Caco-2 (cell line): ENCODE measurements around the gene FNBP1. TPM values are rescaled to one million over a fixed set of nuclear protein-coding genes. Genes with fewer than 3 reads are reported as not detected.

ENCODE experiments used
- BruUV-seq: library from RNA; stranded (reverse); fragments of 400-500 nt; replicated peaks from 2 replicates; lab custom pipeline; 2021; lab: Mats Ljungman, UMichigan
- CTCF ChIA-PET: fragments of 300-600 bp; sonication (Branson Sonifier 250); formaldehyde crosslinking; loops from one replicate; lab custom pipeline; 2022; ENCODE audit warnings: antibody characterized with exemption; lab: Charles Lee
- POLR2A ChIA-PET: fragments of 300-600 bp; sonication (Branson Sonifier 250); formaldehyde crosslinking; loops from one replicate; lab custom pipeline; 2022; ENCODE audit warnings: antibody characterized with exemption; lab: Charles Lee
- DNase-seq, 2 experiments: peaks; one replicate each; pipeline versions ENCODE4 v3.0.0 to v3.0.0-alpha.2; 2020 to 2022
- H3K27me3 ChIP-seq: replicated peaks from 2 replicates; pipeline ENCODE4 v1.6.0; 2011; ENCODE audit warnings: low read length; ENCODE audit not compliant: control insufficient read depth, insufficient read depth
- H3K36me3 ChIP-seq: 2 replicates; pipeline ENCODE4 v1.5.1; 2011; ENCODE audit warnings: low read length; ENCODE audit not compliant: control insufficient read depth, insufficient read depth
- H3K4me1 ChIP-seq: fragments of 250-450 bp; sonication (Bioruptor Pico); 2 replicates; pipeline ENCODE4 v1.5.1; 2020; ENCODE audit warnings: mild to moderate bottlenecking
- H3K4me3 ChIP-seq: 2 replicates; pipeline ENCODE4 v1.5.1; 2011; ENCODE audit warnings: low read depth, mild to moderate bottlenecking, control low read depth, low read length
- H3K9me3 ChIP-seq: fragments of 250-450 bp; sonication (Bioruptor Pico); 2 replicates; pipeline ENCODE4 v1.5.1; 2020; ENCODE audit warnings: mild to moderate bottlenecking, moderate library complexity
- H3K27ac Mint-ChIP-seq: one replicate; pipeline ENCODE4 v1.8.0; 2022; ENCODE audit warnings: mixed read lengths; ENCODE audit not compliant: unreplicated experiment
- H3K27me3 Mint-ChIP-seq: one replicate; pipeline ENCODE4 v1.8.0; 2022; ENCODE audit warnings: mixed read lengths; ENCODE audit not compliant: insufficient read depth, unreplicated experiment
- H3K36me3 Mint-ChIP-seq: one replicate; pipeline ENCODE4 v1.8.0; 2022; ENCODE audit warnings: mild to moderate bottlenecking, mixed read lengths; ENCODE audit not compliant: insufficient read depth, unreplicated experiment
- H3K4me1 Mint-ChIP-seq: one replicate; pipeline ENCODE4 v1.8.0; 2022; ENCODE audit warnings: low read depth, mixed read lengths; ENCODE audit not compliant: unreplicated experiment
- H3K4me3 Mint-ChIP-seq: one replicate; pipeline ENCODE4 v1.8.0; 2022; ENCODE audit warnings: mild to moderate bottlenecking, moderate library complexity, mixed read lengths; ENCODE audit not compliant: unreplicated experiment
- H3K9me3 Mint-ChIP-seq: one replicate; pipeline ENCODE4 v1.8.0; 2022; ENCODE audit warnings: mixed read lengths; ENCODE audit not compliant: unreplicated experiment
- intact Hi-C: fragments of 100-400 bp; cut with micrococcal nuclease; formaldehyde crosslinking; loops from one replicate; pipeline ENCODE4 v1.10.0; 2022; ENCODE audit not compliant: unreplicated experiment
- total RNA-seq: library from RNA; stranded (reverse); gene quantifications from 2 replicates; pipeline ENCODE4 v1.2.3, GENCODE V29; 2022
- TF ChIP-seq, protein P1 (sequence below), 2 experiments: fragments of 200-600 bp in 1 of 2; IDR thresholded peaks; 1 replicate in 1 of 2; 2 replicates in 1 of 2; pipeline versions ENCODE4 v1.5.1 to v1.8.0; 2011 to 2022; ENCODE audit warnings: antibody characterized with exemption in 1 of 2, control low read depth in 1 of 2, inconsistent platforms in 1 of 2, low read depth in 1 of 2, low read length in 1 of 2, mild to moderate bottlenecking in 1 of 2, moderate library complexity in 1 of 2; ENCODE audit not compliant: insufficient read depth in 1 of 2, severe bottlenecking in 1 of 2, unreplicated experiment in 1 of 2

Gene FNBP1
- total RNA-seq, 1 experiment from 2014 or later, result 33.2 TPM

DNA sequence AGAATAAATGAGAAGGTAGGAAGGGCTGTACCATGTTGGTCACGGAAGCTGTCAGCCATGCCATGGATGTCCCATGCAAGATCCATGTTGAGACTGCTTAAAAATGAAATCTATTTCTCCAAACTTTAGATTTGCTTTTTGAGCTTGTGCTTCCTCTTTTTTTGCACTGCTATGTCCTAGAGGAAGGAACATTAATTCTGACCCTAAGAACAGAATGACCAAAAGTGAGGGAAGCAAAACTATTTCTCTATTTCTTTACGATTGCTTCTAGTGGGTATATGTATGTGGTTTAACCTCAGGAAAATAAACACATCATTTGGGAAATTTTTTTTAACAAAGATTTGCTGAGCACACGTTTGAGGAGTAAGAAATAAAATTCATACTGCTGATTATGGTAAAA is 123.1 kb downstream of the FNBP1 start:
- TF ChIP-seq, protein P1, sequence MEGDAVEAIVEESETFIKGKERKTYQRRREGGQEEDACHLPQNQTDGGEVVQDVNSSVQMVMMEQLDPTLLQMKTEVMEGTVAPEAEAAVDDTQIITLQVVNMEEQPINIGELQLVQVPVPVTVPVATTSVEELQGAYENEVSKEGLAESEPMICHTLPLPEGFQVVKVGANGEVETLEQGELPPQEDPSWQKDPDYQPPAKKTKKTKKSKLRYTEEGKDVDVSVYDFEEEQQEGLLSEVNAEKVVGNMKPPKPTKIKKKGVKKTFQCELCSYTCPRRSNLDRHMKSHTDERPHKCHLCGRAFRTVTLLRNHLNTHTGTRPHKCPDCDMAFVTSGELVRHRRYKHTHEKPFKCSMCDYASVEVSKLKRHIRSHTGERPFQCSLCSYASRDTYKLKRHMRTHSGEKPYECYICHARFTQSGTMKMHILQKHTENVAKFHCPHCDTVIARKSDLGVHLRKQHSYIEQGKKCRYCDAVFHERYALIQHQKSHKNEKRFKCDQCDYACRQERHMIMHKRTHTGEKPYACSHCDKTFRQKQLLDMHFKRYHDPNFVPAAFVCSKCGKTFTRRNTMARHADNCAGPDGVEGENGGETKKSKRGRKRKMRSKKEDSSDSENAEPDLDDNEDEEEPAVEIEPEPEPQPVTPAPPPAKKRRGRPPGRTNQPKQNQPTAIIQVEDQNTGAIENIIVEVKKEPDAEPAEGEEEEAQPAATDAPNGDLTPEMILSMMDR (IDR thresholded peaks at IDR 0.05; ENCODE audit: insufficient read depth in 1 of 2, low read depth in 1 of 2, low read length in 1 of 2, severe bottlenecking in 1 of 2, unreplicated experiment in 1 of 2), result no peak
- no peaks in the 10 kb centered on the region for H3K4me1 Mint-ChIP-seq
- H3K27ac Mint-ChIP-seq, result no peak overlapping the region
- Histone ChIP-seq H3K27me3 (no peaks in the 10 kb centered on the region), H3K4me1 (no peaks in the 10 kb centered on the region), H3K36me3 (no peaks in the 10 kb centered on the region; the same call in 1 of the 2 replicates), H3K4me3 (no peak overlapping the region), H3K9me3 (no peaks in the 10 kb centered on the region)
- H3K36me3 Mint-ChIP-seq, result peaks cover 23% of the 10 kb centered on the region
- ChIA-PET POLR2A (no interaction called here), CTCF (no interaction called here)
- intact Hi-C loops, result no loop called here
- DNase-seq, result no peak
- no peaks in the 10 kb centered on the region for H3K9me3 Mint-ChIP-seq
- no peak overlapping the region for H3K4me3 Mint-ChIP-seq
- BruUV-seq, result no TSS peak
- no peaks in the 10 kb centered on the region for H3K27me3 Mint-ChIP-seq

DNA sequence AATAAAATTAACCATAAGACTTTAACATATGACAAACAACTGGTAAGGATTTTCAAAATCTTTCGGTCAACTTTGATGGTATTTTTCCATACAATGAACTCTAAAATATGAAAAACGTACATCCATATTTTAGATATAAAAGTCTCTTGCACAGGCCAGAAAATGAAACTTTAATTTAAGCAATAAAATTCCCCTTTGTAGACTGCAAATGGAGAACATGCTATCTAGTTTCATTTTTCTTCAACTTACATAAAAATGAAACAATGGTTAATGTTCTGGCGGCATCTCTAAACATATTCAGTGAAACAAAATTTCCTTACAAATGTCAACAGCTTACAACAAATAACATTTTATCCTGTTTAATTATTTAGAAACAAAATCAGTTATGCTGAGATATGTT is 123.7 kb downstream of the FNBP1 start:
- Mint-ChIP-seq H3K4me3 (no peak overlapping the region), H3K4me1 (no peaks in the 10 kb centered on the region), H3K27ac (no peak overlapping the region), H3K36me3 (peaks cover 18% of the 10 kb centered on the region), H3K9me3 (no peaks in the 10 kb centered on the region), H3K27me3 (no peaks in the 10 kb centered on the region)
- Histone ChIP-seq H3K9me3 (no peaks in the 10 kb centered on the region), H3K4me3 (no peak overlapping the region), H3K27me3 (no peaks in the 10 kb centered on the region), H3K36me3 (no peaks in the 10 kb centered on the region; the same call in 1 of the 2 replicates), H3K4me1 (no peaks in the 10 kb centered on the region)
- no peak for DNase-seq
- POLR2A ChIA-PET, result no interaction called here
- TF ChIP-seq, protein P1 (IDR thresholded peaks at IDR 0.05; ENCODE audit: insufficient read depth in 1 of 2, low read depth in 1 of 2, low read length in 1 of 2, severe bottlenecking in 1 of 2, unreplicated experiment in 1 of 2), result no peak
- intact Hi-C loops, result no loop called here
- BruUV-seq, result no TSS peak
- CTCF ChIA-PET, result no interaction called here

DNA sequence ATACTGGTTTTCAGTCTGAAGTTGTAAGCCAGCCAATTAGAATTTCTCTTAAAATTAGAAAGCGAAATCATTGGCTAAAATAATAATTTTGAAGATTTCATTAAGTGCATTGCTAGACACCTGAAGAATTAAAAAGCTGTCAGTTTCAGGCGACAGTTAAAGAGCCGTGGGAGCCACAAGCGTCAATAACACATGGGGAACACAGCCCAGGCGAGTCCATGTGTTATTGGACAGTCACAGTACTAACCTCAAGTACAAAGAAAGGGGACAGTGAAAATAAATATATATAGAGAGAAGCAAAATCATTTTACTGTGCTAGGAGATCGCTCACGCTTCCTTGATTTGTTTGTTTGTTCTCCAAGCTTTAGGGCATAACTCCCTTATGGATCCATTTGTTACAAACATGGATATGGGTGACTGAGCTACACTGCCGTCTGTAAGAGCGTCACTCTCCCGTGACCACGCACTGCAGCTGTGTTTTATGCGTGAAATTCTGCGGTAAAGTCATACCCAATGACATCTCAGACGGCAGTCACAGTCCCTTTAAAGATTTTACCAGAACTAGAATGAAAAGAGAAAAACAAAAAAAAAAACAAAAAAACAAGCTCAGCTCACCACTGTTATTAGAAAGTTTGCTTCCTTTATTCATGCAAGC is 124.6 kb downstream of the FNBP1 start:
- TF ChIP-seq, protein P1 (IDR thresholded peaks at IDR 0.05; ENCODE audit: insufficient read depth in 1 of 2, low read depth in 1 of 2, low read length in 1 of 2, severe bottlenecking in 1 of 2, unreplicated experiment in 1 of 2), result no peak
- ChIA-PET POLR2A (no interaction called here), CTCF (no interaction called here)
- Histone ChIP-seq H3K36me3 (no peaks in the 10 kb centered on the region; the same call in 1 of the 2 replicates), H3K4me1 (no peaks in the 10 kb centered on the region), H3K4me3 (no peak overlapping the region), H3K27me3 (no peaks in the 10 kb centered on the region), H3K9me3 (no peaks in the 10 kb centered on the region)
- Mint-ChIP-seq H3K4me1 (no peaks in the 10 kb centered on the region), H3K27me3 (no peaks in the 10 kb centered on the region), H3K9me3 (no peaks in the 10 kb centered on the region), H3K27ac (no peak overlapping the region), H3K36me3 (peaks cover 10% of the 10 kb centered on the region), H3K4me3 (no peak overlapping the region)
- intact Hi-C loops, result no loop called here
- no peak for DNase-seq
- BruUV-seq, result no TSS peak
